Mesodermal cell (in vitro differentiated cells): ENCODE data around the gene TFCP2.
"Not testable (repeated sequence)": the region's sequence is repeated elsewhere in the genome, so short reads cannot be mapped to it uniquely, and the experiment has no call there.

ENCODE experiments used
- H3K27ac ChIP-seq: 2 replicates; pipeline ENCODE4 v1.7.0; 2013; ENCODE audit warnings: mild to moderate bottlenecking, low read depth, low read length, moderate library complexity; ENCODE audit not compliant: severe bottlenecking
- H3K36me3 ChIP-seq: 2 replicates; pipeline ENCODE4 v1.7.1; 2013; ENCODE audit warnings: mild to moderate bottlenecking, low read length, moderate library complexity; ENCODE audit not compliant: control insufficient read depth, insufficient read depth
- H3K4me1 ChIP-seq: one replicate; pipeline ENCODE4 v1.7.1; 2013; ENCODE audit warnings: mild to moderate bottlenecking, low read length; ENCODE audit not compliant: insufficient read depth, control insufficient read depth, poor library complexity, severe bottlenecking
- H3K4me3 ChIP-seq: 2 replicates; pipeline ENCODE4 v1.7.0; 2013; ENCODE audit warnings: low read length, control low read depth, mild to moderate bottlenecking; ENCODE audit not compliant: insufficient read depth, poor library complexity, severe bottlenecking; ENCODE audit errors: extremely low read depth
- H3K9me3 ChIP-seq: 2 replicates; pipeline ENCODE4 v1.7.1; 2013; ENCODE audit warnings: mild to moderate bottlenecking, low read length, moderate library complexity; ENCODE audit not compliant: control insufficient read depth
- WGBS, 2 experiments: methylation state at CpG; one replicate each; pipeline ENCODE4 v1.1.5; 2013; ENCODE audit warnings: missing lambda C conversion rate in 2 of 2; ENCODE audit not compliant: insufficient coverage in 2 of 2; 5-methylcytosine and 5-hydroxymethylcytosine counted together

TFCP2 gene

GRCh38 chr12:51080136-51080535 lies 92.8 kb downstream of the TFCP2 start:
- peaks cover 41% of the 10 kb centered on the region for H3K36me3 ChIP-seq
- 90 to 100% methylated on average over 1 to 2 of the region's 4 CpGs for WGBS, 2 experiments
- H3K4me1 ChIP-seq: peaks cover 24% of the 10 kb centered on the region
- no peak overlapping the region for H3K4me3 ChIP-seq
- no peaks in the 10 kb centered on the region for H3K9me3 ChIP-seq
- no peak overlapping the region for H3K27ac ChIP-seq

GRCh38 chr12:51078866-51079265 lies 94.1 kb downstream of the TFCP2 start:
- H3K9me3 ChIP-seq: not testable (repeated sequence)
- WGBS, 2 experiments: no CpG with 5 or more reads among the region's 6 CpGs

GRCh38 chr12:51078346-51078745 lies 94.6 kb downstream of the TFCP2 start:
- H3K9me3 ChIP-seq, H3K27ac ChIP-seq, H3K4me3 ChIP-seq: not testable (repeated sequence)
- Histone ChIP-seq H3K36me3 (peaks cover 59% of the 10 kb centered on the region), H3K4me1 (peaks cover 24% of the 10 kb centered on the region)
- WGBS, 2 experiments: no CpG with 5 or more reads among the region's 5 CpGs

More at GRCh38 chr12:51078866-51079265, 94.1 kb downstream of the TFCP2 start:
- Histone ChIP-seq H3K36me3 (peaks cover 54% of the 10 kb centered on the region), H3K4me1 (peaks cover 24% of the 10 kb centered on the region)
- not testable (repeated sequence) for H3K27ac ChIP-seq, H3K4me3 ChIP-seq

- 73 to 90% methylated on average over 3 of the region's 5 CpGs for WGBS, 2 experiments
- Histone ChIP-seq H3K27ac (no peak overlapping the region), H3K36me3 (peaks cover 63% of the 10 kb centered on the region), H3K9me3 (no peaks in the 10 kb centered on the region), H3K4me3 (no peak overlapping the region), H3K4me1 (peaks cover 24% of the 10 kb centered on the region)
These were observed 95.0 kb downstream of the TFCP2 start for GRCh38 chr12:51077930-51078329.

GRCh38 chr12:51076236-51076930 lies 96.6 kb downstream of the TFCP2 start:
- peaks cover 79% of the 10 kb centered on the region for H3K36me3 ChIP-seq
- no peak overlapping the region for H3K4me3 ChIP-seq
- H3K27ac ChIP-seq: no peak overlapping the region
- WGBS, 2 experiments: 90 to 98% methylated on average over 6 to 8 of the region's 10 CpGs
- H3K9me3 ChIP-seq: no peaks in the 10 kb centered on the region
- H3K4me1 ChIP-seq: peaks cover 14% of the 10 kb centered on the region

- Histone ChIP-seq H3K36me3 (peaks cover 83% of the 10 kb centered on the region), H3K9me3 (no peaks in the 10 kb centered on the region), H3K4me3 (no peak overlapping the region), H3K4me1 (peaks cover 13% of the 10 kb centered on the region), H3K27ac (no peak overlapping the region)
- 90 to 95% methylated on average over 5 of the region's 5 CpGs for WGBS, 2 experiments
These were observed 97.5 kb downstream of the TFCP2 start for GRCh38 chr12:51075390-51075789.

- 92 to 100% methylated on average over 1 of the region's 2 CpGs for WGBS, 2 experiments
- peaks cover 100% of the 10 kb centered on the region for H3K36me3 ChIP-seq
These were observed 101.3 kb downstream of the TFCP2 start for GRCh38 chr12:51071663-51072062.

GRCh38 chr12:51070004-51070403 lies 102.9 kb downstream of the TFCP2 start:
- WGBS, 2 experiments: 97 to 100% methylated on average over 2 to 3 of the region's 3 CpGs
- Histone ChIP-seq H3K9me3 (no peaks in the 10 kb centered on the region), H3K27ac (peak overlapping the region; percentile 41), H3K4me3 (no peak overlapping the region), H3K4me1 (no peaks in the 10 kb centered on the region), H3K36me3 (peaks cover 98% of the 10 kb centered on the region)

More at GRCh38 chr12:51071663-51072062, 101.3 kb downstream of the TFCP2 start:
- H3K9me3 ChIP-seq: no peaks in the 10 kb centered on the region
- no peak overlapping the region for H3K27ac ChIP-seq
- peaks cover 7% of the 10 kb centered on the region for H3K4me1 ChIP-seq
- H3K4me3 ChIP-seq: no peak overlapping the region

- Histone ChIP-seq H3K4me3 (no peak overlapping the region), H3K4me1 (no peaks in the 10 kb centered on the region), H3K9me3 (no peaks in the 10 kb centered on the region), H3K36me3 (peaks cover 98% of the 10 kb centered on the region), H3K27ac (no peak overlapping the region)
- 98% methylated on average over 4 to 5 of the region's 7 CpGs for WGBS, 2 experiments
These were observed 105.2 kb downstream of the TFCP2 start for GRCh38 chr12:51067771-51068170.

GRCh38 chr12:51067229-51067628 lies 105.7 kb downstream of the TFCP2 start:
- 94% methylated on average over 2 to 4 of the region's 4 CpGs for WGBS, 2 experiments
- no peaks in the 10 kb centered on the region for H3K4me1 ChIP-seq
- no peaks in the 10 kb centered on the region for H3K9me3 ChIP-seq
- H3K36me3 ChIP-seq: peaks cover 98% of the 10 kb centered on the region
- no peak overlapping the region for H3K4me3 ChIP-seq
- H3K27ac ChIP-seq: no peak overlapping the region

GRCh38 chr12:51065530-51065929 lies 107.4 kb downstream of the TFCP2 start:
- Histone ChIP-seq H3K9me3 (no peaks in the 10 kb centered on the region), H3K36me3 (peaks cover 96% of the 10 kb centered on the region), H3K4me3 (no peak overlapping the region), H3K4me1 (no peaks in the 10 kb centered on the region), H3K27ac (no peak overlapping the region)
- WGBS, 2 experiments: 90 to 100% methylated on average over 1 to 5 of the region's 5 CpGs
